Panc1 (cell line): Measurements from ENCODE around the gene SLIT1. TPM values are rescaled to one million over a fixed set of nuclear protein-coding genes. Genes with fewer than 3 reads are reported as not detected.

ENCODE experiments used
- ATAC-seq: fragments of 200-7000 bp; cut with Tn5 transposase; 2 replicates; pipeline ENCODE4 v1.9.1; 2020; ENCODE audit warnings: mild to moderate bottlenecking, moderate library complexity
- BruUV-seq: library from RNA; stranded (reverse); fragments of 400-500 nt; replicated peaks from 2 replicates; lab custom pipeline; 2021; lab: Mats Ljungman, UMichigan
- CTCF ChIA-PET: fragments of 300-600 bp; sonication (Branson Sonifier 250); formaldehyde crosslinking; loops from one replicate; lab custom pipeline; 2022; ENCODE audit warnings: antibody characterized with exemption; lab: Charles Lee
- POLR2A ChIA-PET: fragments of 300-600 bp; sonication (Branson Sonifier 250); formaldehyde crosslinking; loops from one replicate; lab custom pipeline; 2022; ENCODE audit warnings: antibody characterized with exemption; lab: Charles Lee
- DNase-seq: peaks from one replicate; pipeline ENCODE4 v3.0.0-alpha.2; 2010; ENCODE audit warnings: low read depth, low spot score
- H3K27ac ChIP-seq: 2 replicates; pipeline ENCODE4 v1.5.1; 2011; ENCODE audit warnings: mild to moderate bottlenecking, low read length, inconsistent platforms
- H3K27me3 ChIP-seq: fragments of 200-500 bp; sonication (Bioruptor generic); 2 replicates; pipeline ENCODE4 v1.6.0; 2014; ENCODE audit warnings: low read length, inconsistent platforms; ENCODE audit not compliant: control insufficient read depth, insufficient read depth
- H3K36me3 ChIP-seq: fragments of 200-500 bp; sonication (Bioruptor generic); 2 replicates; pipeline ENCODE4 v1.5.1; 2014; ENCODE audit warnings: inconsistent platforms, mild to moderate bottlenecking, low read length, moderate library complexity; ENCODE audit not compliant: control insufficient read depth, insufficient read depth
- H3K4me1 ChIP-seq: 2 replicates; pipeline ENCODE4 v1.5.1; 2011; ENCODE audit warnings: inconsistent platforms, mild to moderate bottlenecking, low read length, moderate library complexity; ENCODE audit not compliant: control insufficient read depth, insufficient read depth
- H3K4me3 ChIP-seq, 2 experiments: 2 replicates each; pipeline ENCODE4 v1.5.1; 2011 to 2012; ENCODE audit warnings: low read depth in 2 of 2, low read length in 2 of 2, mild to moderate bottlenecking in 2 of 2, inconsistent platforms in 1 of 2, moderate library complexity in 1 of 2
- H3K9me3 ChIP-seq: fragments of 200-500 bp; sonication (Bioruptor generic); 2 replicates; pipeline ENCODE4 v1.5.1; 2014; ENCODE audit warnings: low read depth, mild to moderate bottlenecking, inconsistent platforms, low read length, moderate library complexity; ENCODE audit not compliant: control insufficient read depth, insufficient read depth
- CTCF ChIP-seq: fragments of 450-650 bp; IDR thresholded peaks from 2 replicates; pipeline ENCODE4 v1.5.1; 2017; ENCODE audit warnings: mild to moderate bottlenecking
- POLR2AphosphoS5 ChIP-seq: IDR thresholded peaks from 2 replicates; pipeline ENCODE4 v1.6.1; 2012; ENCODE audit warnings: mild to moderate bottlenecking, low read depth, low read length, moderate library complexity
- REST ChIP-seq, 2 experiments: IDR thresholded peaks; 2 replicates each; pipeline ENCODE4 v1.6.1; 2011 to 2012; ENCODE audit warnings: low read depth in 2 of 2, control low read depth in 1 of 2, low read length in 1 of 2, mild to moderate bottlenecking in 1 of 2, moderate library complexity in 1 of 2; ENCODE audit not compliant: insufficient read depth in 1 of 2
- SIN3A ChIP-seq: IDR thresholded peaks from 2 replicates; pipeline ENCODE4 v1.6.1; 2012; ENCODE audit warnings: low read depth, mild to moderate bottlenecking, low read length, moderate library complexity, borderline replicate concordance; ENCODE audit not compliant: insufficient read depth
- TCF7L2 ChIP-seq: IDR thresholded peaks from 2 replicates; pipeline ENCODE4 v1.6.1; 2011; ENCODE audit warnings: mild to moderate bottlenecking, low read depth, low read length, inconsistent platforms
- in situ Hi-C: cut with HindIII; loops from 2 replicates; pipeline ENCODE4 v1.10.0; 2016; ENCODE audit warnings: low sequenced_read_pairs, low pct_unique_long_range_greater_than_20kb
- intact Hi-C: fragments of 100-400 bp; cut with micrococcal nuclease; formaldehyde crosslinking; loops from one replicate; pipeline ENCODE4 v1.10.0; 2022; ENCODE audit not compliant: unreplicated experiment
- total RNA-seq: library from RNA; stranded (reverse); gene quantifications from one replicate; pipeline ENCODE4 v1.2.1, GENCODE V29; 2021; ENCODE audit not compliant: unreplicated experiment

SLIT1 gene
- total RNA-seq, 1 experiment from 2014 or later: 2.6 TPM

- in situ Hi-C loops: no loop called here
- TF ChIP-seq REST (IDR thresholded peaks at IDR 0.05; ENCODE audit: insufficient read depth in 1 of 2, low read depth in 2 of 2, low read length in 1 of 2) (no peak), SIN3A (no peak), CTCF (no peak), POLR2AphosphoS5 (no peak), TCF7L2 (no peak)
- Histone ChIP-seq H3K36me3 (no peaks in the 10 kb centered on the region), H3K4me3 (no peak overlapping the region), H3K27me3 (no peaks in the 10 kb centered on the region), H3K27ac (no peak overlapping the region), H3K4me1 (no peaks in the 10 kb centered on the region), H3K9me3 (no peaks in the 10 kb centered on the region)
- intact Hi-C loops: no loop called here
- CTCF ChIA-PET: interaction anchor here (0.6 to 0.7 kb wide), 2 partner anchors 99 to 111 kb away, joined by 7 to 9 read pairs; no protein-coding TSS in a partner anchor
- POLR2A ChIA-PET: no interaction called here
- DNase-seq (no peak), ATAC-seq (no peak)
- BruUV-seq: no TSS peak
Measured at GRCh38 chr10:97099089-97099488, 86.7 kb downstream of the SLIT1 start.

GRCh38 chr10:97097084-97097433, 88.7 kb downstream of the SLIT1 start:
- POLR2A ChIA-PET: no interaction called here
- no TSS peak for BruUV-seq

More at GRCh38 chr10:97097084-97097433, 88.7 kb downstream of the SLIT1 start:
- Histone ChIP-seq H3K9me3 (no peaks in the 10 kb centered on the region), H3K36me3 (no peaks in the 10 kb centered on the region), H3K27ac (no peak overlapping the region), H3K4me1 (no peaks in the 10 kb centered on the region), H3K27me3 (peaks cover 7% of the 10 kb centered on the region), H3K4me3 (no peak overlapping the region)
- DNase-seq (no peak), ATAC-seq (no peak)
- TF ChIP-seq POLR2AphosphoS5: no peak
- no peak for TF ChIP-seq SIN3A
- no peak for TF ChIP-seq REST (IDR thresholded peaks at IDR 0.05; ENCODE audit: insufficient read depth in 1 of 2, low read depth in 2 of 2, low read length in 1 of 2)
- TF ChIP-seq TCF7L2: no peak
- no peak for TF ChIP-seq CTCF
- CTCF ChIA-PET: no interaction called here
- intact Hi-C loops (no loop called here), in situ Hi-C loops (no loop called here)
